Medulla oblongata (tissue), 1 donor: ENCODE results near the gene SLC6A3.

ENCODE experiments used
- DNase-seq: peaks from one replicate; pipeline ENCODE4 v3.0.0-alpha.2; 2015; ENCODE audit errors: extremely low spot score

The SLC6A3 gene

DNA sequence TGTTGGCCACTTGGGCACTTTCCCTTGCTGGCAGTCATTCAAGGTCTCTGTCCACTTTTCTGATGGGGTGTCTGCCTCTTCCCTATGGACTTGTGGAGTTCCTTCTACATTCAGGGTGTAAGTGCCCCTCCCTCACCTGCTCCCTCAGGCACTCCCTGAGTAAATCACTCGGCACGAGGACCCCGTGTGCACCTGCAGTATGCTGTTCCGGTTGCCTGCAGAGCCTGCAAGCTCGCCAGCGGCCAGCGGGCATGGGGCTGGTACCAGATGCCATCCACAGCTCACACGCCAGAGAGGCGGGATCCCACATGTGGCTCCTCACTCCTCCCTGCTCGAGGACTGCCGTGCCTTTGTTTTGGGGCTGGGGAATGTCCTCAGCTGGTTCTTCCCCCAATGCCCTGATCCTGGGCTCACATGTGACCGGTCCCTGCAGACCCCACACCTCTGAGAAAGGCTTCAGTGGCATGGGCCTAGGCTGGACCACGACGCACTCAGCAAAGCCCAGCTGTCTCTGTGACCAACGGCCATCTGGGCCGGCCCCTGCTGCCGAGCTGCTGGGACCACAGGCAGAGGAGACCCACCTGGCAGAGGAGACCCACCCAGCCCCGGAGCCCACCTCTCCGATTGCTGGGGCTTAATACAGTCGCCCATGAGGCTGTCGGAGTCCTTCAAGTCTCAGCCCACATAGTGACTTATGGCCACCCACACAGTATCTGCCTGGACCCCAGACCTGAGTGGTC is 54.2 kb downstream of the SLC6A3 start:
- DNase-seq, result no peak

DNA sequence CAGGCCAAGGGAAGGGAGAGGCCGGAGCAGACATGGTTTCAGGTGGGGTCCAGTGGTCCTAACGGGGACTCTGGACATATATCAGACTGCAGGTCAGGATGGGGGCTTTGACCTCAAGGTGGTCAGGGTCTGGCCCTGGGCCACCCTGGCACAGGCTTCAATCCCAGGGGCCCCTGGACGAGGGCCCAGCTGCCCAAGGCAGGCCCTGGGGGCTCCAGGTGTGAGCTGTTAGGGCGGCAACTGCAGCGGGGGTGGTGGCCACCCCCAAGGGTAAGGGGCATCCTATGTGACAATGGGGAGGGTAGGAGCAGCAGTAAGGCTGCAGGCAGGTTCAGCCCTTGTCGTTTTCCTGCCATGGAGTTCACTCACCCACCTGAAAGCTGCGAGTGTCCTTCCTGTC is 54.9 kb downstream of the SLC6A3 start:
- DNase-seq, result no peak

DNA sequence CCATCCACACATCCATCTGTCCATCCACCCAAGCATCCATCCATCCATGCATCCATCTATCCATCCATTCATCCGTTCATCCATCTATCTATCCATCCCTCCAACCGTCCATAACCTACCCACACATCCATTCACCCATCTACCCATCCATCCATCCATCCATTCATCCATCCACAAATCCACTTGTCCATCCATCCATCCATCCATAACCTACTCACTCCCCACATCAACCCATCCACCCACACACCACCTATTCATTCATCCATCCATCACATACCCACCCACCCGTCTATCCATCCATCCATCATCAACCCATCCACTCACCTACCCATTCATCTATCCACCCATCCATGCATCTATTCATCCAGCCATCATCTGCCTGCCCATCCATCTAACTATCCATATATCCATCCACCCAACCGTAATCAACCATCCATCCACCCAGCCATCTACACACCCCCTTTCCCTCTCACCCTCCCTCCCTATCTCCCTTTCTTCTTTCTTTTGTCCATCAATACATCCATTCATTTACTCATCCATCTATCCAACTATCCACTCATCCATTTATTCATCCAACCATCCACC is 56.8 kb downstream of the SLC6A3 start:
- no peak for DNase-seq

DNA sequence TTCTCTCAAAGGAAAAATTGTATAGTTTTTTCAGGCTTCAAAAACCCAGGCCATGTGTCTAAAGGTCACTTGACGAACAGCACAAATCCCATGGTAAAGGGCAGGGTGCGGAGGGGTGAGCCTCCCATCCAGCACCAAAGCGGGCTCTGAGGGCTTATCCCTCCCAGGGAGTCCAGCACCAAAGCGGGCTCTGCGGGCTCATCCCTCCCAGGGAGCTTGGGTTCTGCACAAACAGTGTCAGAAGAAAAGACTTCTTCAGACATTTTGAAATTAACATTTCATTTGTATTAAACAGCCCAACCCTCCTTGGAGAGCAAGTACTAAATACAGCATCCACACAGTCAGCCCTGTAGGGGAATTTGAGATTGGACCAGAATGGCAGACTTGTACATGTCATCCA is 57.4 kb downstream of the SLC6A3 start:
- no peak for DNase-seq

DNA sequence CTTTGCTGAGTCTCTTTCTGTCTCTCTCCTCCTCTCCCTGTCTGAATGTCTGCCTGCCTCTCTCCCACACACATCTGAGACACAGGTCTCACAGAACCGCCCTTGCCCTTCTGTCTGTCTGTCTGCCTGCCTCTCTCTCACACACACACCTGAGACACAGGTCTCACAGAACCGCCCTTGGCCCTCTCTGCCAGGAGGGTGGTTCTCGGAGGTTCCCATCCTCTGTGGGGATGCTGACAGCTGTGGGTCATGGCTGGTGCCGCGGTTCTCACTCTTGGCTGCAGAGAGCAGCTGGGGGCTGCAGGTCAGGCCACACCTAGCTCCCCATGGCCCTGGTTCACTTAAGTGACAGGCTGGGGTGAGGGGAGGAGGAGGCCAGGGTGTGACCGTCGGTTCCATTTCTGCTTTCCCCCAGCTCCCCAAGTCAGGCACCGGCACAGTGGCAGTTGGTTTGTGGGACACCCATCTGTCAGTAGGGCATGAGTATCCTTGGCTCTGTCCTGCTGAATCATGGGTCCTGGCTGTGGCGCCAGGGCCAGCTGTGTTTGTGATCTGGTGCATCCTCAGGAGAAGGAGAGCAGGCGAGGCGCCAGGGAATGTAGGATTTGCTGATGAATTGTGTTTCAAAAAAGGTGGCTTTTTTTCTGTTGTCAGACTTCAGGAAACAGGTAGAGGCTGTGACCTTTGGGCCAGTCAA is 58.0 kb downstream of the SLC6A3 start:
- no peak for DNase-seq

DNA sequence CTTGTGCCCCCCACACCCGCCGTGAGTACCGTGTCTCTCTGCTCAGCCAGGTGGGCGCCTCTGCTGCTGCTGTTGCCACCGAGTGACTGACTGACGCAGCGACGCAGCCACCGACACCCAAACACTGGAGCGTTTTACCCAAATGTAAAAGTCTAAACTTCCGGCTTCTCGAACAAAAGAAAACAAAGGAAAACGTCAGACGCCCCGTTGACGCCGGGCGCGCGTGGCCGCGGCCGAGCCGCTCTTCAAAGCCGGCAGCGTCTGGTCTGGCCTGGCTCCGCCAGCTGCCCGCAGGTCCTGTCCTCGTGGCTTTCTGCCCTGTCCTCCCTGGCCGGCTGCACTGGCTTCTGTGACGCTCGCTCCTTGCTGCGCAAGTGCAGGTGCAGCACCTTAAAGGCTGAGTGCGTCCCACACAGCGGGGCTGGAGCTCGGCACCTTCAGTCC is 58.9 kb downstream of the SLC6A3 start:
- DNase-seq, result peak; percentile 64

DNA sequence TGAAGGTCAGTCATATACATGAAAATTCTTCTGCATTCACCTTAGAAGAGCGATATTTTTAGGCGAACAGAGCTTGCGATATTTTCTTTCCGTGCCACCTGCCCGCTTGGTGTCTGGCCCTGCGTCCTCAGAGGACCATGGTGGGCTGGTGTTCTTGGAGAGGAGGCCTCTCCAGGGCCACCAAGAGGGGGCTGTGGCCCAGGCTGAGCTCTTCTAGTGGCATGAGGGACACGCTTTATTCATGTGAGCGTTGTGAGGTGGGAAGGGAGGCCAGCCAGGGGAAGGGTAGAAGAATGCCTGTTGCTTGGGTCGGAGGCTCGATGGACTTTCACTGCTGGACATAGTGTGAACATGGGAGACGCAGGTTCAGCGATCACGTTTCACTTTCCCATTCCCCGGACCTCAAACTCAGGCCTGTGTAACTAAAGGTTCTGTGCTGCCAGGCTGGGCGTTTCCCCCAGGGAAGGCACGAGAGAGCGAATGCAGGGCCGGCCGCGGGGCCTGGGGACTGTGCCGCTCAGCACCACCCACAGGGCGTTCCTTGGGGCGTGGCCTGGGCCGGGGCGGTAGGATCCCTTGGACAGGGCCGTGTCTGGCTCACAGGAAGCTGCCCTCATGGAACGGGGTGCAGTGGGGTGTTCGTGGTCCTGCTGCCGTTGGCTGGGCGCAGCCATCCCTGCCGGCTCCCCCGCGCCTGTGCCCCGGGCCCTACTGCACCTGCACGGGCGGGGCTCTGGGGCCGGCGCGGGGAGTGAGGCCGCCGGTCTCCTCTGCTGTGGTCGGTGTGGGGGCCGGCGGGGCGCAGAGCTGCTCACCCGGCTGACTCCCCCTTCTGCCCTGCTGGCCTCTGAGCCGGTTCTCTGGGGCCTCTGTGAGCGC is 59.6 kb downstream of the SLC6A3 start:
- peak; percentile 82 for DNase-seq

DNA sequence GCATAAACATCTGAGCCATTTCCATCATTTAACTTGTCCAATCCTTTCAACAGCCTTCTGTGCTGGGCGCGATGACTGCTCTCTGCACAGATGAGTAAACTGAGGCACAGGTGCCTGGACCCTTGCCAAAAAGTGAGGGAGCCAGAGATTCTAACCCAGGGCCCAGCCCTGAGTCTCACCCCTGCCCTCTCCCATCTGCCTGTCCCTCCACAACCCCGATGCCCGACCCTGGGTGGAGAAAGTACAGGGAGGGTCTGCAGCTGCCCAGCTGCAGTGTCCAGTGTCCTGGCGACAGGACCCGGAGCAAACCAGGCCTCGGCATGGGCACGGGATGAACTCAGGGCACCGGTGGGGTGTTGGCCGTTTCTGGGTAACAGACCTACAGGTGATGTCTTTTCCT is 60.7 kb downstream of the SLC6A3 start:
- no peak for DNase-seq

DNA sequence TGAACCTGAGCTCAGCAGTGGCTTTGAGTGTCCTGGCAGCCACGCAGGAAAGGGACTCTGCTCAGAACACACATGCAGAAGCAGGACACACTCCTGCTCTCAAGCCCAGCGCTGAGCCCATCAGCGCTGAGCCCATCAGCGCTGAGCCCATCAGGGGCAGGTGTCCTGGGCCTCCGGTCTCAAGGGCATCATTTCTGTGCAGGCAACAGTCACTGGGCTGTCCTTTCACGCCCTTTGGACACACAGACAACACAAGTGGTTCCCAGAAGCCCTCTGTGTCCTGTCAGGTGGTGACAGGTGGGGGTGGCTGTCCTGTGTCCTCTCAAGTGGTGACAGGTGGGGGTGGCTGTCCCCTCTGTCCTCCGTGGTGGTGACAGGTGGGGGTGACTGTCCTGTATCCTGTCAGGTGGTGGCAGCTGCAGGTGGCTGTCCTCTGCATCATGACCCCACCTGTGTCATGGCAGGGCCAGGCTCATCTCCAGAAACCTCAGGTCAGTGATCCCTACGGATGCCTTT is 61.3 kb downstream of the SLC6A3 start:
- DNase-seq, result no peak

DNA sequence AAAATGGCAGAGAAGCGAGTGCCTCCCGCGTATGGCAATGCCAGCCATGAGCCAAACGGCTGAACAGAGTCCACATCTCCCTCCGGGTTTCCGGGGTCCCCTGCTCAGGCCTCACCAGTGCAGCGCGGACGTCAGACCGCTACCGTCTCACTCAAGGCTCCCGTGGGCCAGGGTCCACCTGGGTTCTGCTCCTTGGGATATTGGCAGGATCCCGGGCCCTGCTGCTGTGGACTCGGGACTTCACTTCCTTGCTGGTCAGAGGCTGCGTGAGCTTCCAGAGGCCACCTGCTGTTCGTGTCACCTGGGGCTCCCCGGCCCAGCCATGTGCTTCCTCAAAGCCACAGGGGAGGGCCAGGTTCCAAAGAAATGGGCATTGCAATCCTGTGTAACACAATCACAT is 61.9 kb downstream of the SLC6A3 start:
- DNase-seq, result no peak

DNA sequence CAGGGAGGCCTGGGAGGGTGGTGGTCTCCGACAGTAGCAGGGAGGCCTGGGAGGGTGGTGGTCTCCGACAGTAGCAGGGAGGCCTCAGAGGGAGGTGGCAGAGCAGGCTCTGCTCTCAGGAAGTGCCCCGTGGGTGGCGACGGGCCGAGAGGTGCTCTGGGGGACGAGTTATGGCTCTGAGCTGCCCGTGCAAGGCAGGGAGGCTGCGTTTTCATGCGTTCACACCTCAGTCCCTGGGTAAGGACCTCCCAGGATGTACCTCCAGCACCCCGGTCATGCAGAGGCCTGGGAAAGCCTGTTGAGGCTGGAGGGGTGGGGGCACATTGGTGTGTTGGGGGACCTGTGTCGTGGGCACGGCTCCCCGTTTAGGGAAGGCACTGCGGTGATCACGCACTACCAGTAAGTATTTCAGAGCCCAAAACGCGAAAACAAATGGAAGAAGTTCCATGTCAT is 63.0 kb downstream of the SLC6A3 start:
- no peak for DNase-seq

DNA sequence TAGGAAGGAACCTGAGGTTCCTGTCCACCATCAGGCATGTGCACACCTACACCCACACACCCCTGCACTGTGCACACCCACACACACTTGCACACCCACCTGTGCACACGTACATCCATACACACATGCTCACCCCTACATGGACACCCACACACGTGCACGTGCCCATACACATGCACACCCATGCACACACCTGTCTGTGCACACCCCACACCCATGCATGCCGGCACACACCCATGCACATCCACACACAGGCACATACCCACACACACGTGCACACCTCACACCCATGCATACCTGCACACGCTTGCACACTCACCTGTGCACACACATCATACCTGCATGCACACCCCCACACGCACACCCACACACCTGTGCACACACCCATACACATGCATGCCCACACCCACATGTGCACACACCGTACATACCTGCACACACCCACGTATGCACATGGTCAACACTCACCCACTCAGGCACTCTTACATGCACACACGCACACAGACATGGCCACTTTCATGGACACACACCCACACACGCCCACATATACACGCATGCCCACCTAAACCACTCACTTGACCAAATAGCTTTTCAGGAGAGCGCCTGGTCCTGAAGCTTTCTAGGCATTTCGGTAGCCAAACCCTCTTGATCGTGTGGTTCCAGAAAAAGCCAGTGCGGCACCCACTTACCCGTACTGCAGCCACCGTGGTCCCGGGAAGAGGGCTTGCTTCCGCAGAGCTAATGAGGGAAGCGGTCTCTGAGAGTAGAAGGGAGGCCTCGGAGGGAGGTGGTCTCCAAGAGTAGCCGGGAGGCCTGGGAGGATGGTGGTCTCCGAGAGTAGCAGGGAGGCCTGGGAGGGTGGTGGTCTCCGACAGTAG is 63.6 kb downstream of the SLC6A3 start:
- DNase-seq, result no peak

DNA sequence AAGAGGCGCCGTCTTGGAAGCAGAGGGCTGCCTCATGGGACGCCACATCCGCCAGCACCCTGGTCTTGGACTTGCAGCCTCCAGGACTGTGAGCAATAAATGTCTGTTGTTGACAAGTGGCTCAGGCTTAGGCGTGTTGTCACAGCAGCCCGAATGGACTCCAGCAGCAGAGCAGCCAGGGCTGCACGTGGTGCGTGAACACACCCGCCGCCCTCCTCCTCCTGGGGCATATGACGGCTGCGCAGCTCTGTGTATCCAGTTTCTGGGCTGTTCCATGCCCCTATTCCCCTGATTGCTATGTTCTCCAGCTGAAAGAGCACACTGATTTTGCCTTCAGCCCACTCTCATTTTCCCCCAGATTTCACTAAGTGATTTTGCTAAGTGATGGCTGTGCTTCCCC is 64.3 kb downstream of the SLC6A3 start:
- DNase-seq, result no peak

DNA sequence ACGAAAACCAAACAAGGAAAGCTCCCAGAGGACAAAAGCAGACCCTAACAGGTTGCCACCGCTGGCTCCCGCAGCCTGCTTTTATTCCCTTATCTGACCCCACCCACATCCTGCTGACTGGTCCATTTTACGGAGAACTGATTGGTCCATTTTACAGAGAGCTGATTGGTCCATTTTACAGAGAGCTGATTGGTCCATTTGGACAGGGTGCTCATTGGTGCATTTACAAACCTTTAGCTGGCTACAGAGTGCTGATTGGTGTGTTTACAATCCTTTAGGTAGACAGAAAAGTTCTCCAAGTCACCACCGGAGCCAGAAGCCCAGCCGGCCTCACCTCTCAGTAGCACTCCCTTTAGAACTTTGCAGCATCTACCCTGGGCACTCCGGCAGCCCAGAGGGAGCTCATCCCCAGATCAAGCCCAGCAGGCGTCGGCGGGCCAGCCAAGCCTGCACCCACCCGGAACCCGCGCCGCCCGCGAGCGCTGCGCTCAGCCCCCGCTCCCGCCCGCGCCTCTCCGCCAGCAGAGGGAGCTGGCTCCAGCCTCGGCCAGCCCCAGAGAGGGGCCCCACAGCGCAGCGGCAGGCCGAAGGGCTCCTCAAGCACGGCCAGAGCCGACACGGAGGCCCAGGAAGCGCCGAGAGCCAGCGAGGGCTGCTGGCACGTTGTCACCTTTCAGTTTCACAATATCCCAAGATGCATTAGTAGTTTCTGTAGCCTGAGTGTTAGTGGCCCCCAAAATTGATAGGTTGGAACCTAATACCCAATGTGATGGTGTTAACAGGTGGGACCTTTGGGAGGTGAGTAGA is 65.0 kb downstream of the SLC6A3 start:
- DNase-seq, result peak; percentile 38

DNA sequence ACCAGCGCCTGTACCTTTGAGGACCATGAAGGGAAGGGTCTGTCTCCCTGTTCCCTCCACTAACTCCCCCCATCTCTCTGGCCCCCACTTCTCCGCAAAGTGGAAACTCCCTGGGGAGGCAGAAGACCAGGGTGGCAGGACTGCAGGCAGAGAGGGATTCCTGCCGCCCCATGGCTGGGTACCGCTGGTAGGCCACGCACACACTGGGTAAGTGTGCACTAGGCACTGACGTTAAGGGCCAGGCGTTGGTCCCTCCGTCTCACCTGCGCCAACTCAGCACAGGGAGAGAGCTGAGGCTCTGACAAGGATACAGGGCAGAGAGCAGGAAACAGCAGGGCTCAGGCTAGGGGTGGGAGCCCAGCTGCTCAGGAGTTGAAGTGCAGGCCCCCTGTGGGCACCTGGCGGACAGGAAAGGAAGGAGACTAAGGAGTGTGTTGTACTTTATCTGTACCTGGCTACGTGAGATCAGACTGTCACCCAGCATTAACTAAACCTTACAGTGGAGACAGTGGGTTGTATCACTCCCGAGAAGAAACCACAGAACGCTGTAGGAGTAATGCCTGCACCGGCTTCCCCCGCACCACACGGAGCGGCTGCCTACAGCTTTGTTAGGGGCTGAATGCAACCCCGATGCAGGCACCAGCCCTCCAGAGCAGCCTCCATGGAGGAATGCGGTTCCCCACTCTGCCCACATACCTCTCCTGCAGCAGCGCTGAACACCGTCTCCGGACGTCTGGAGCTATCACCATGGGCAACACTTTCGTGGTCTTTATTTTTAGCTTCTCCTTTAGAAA is 66.2 kb downstream of the SLC6A3 start:
- no peak for DNase-seq

DNA sequence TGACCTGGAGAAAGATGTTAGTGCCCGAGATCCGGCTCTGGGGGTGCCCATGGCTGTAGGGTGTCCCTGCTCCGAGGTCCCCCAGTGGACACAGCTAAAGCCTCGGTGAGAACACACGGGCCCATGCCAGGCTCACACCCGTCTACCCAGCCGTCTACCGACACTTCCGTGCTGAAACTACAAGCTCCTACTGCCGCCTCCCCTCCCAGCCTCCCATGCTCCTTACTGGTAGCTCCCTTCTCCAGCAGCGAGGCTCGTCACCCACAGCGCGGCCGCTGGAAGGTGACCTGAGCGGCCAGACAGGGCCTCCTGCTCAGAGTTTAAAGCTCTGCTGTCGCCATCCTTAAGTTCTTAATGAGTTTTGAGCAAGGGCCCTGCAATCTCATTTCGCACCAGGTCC is 67.1 kb downstream of the SLC6A3 start:
- no peak for DNase-seq

DNA sequence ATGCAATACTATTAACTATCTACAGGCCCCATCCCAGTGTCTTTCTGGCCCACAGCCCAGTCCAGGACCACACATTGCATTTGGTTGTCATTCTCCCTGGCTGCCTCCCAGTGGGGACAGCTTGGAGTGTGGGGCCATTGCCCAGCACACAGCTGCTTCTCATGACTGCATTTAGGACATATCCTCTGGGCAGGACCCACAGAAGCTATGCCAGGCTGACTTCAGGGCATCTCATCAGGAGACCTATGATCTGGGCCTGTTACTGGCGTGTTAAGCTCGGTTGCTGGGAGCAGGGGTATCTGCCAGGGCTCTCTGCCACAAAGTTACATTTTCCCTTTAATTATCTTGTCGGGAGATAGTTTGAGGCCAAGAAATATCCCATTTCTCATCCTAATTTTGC is 68.3 kb downstream of the SLC6A3 start:
- no peak for DNase-seq

DNA sequence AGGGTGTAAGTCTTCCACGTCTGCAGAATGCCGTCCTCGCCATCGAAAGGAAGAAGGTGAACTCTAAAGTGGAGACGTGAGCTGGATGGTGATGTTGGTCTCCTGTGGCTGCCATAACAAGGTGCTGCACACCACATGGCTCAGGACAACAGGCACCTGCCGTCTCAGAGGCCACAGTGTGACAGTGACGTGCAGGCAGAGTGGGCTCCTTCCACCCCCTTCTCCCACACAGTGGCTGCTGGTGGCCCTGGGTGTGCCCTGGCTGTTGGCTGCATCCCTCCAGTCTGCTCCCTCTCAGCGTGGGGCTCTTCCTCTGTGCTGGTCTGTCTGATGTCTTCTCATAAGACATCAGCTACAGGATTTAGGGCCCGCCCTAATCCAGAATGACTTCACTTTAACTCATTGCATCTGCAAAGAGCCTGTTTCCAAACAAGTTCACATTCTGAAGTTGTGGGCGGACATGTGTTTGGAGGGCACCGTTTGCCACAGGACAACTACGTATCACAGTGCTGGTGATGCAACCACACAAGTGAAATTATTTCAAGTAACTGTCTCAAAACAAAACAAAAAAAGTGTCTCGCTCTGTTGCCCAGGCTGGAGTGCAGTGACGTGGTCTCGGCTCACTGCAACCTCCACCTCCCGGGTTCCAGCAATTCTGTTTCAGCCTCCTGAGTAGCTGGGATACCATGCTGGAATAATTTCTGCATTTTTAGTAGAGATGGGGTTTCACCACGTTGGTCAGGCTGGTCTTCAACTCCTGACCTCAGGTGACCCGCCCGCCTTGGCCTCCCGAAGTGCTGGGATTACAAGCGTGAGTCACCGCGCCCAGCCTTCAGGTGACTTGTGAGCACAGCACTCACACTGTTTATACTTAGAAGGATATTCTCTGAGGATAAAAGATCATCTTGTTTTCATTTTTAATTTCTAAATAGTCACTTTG is 69.1 kb downstream of the SLC6A3 start:
- no peak for DNase-seq
